ENCODE measurements around the gene MRPL44.
A peak's percentile ranks its signal among the peaks of the same experiment; 100 is the strongest.
"Not testable (repeated sequence)": the region's sequence is repeated elsewhere in the genome, so short reads cannot be mapped to it uniquely, and the experiment has no call there.

The MRPL44 gene

GRCh38 chr2:223972656-223973102 is 15.4 kb downstream of the MRPL44 start:
- no peak for DNase-seq

GRCh38 chr2:223973606-223974005 is 16.3 kb downstream of the MRPL44 start:
- no peak for DNase-seq

- no peak for DNase-seq
Measured at GRCh38 chr2:223976635-223977226, 19.5 kb downstream of the MRPL44 start.

- DNase-seq: no peak
Measured at GRCh38 chr2:223978451-223978850, 21.2 kb downstream of the MRPL44 start.

GRCh38 chr2:223979730-223980396 is 22.6 kb downstream of the MRPL44 start:
- no peak for DNase-seq

GRCh38 chr2:223980397-223980735 is 23.1 kb downstream of the MRPL44 start:
- DNase-seq: no peak

GRCh38 chr2:223980803-223981202 is 23.5 kb downstream of the MRPL44 start:
- DNase-seq: no peak

- no peak for DNase-seq
Measured at GRCh38 chr2:223981241-223981640, 24.0 kb downstream of the MRPL44 start.

- DNase-seq: no peak
Measured at GRCh38 chr2:223989206-223989855, 32.1 kb downstream of the MRPL44 start.

GRCh38 chr2:223989856-223990232 is 32.6 kb downstream of the MRPL44 start:
- DNase-seq: no peak

- DNase-seq: no peak
Measured at GRCh38 chr2:223991611-223992010, 34.3 kb downstream of the MRPL44 start.

GRCh38 chr2:223993634-223994232 is 36.5 kb downstream of the MRPL44 start:
- DNase-seq: peak; percentile 59 to 70

- DNase-seq: no peak
Measured at GRCh38 chr2:223994562-223995162, 37.4 kb downstream of the MRPL44 start.

GRCh38 chr2:223995569-223995968 is 38.3 kb downstream of the MRPL44 start:
- DNase-seq: no peak

- DNase-seq: no peak
Measured at GRCh38 chr2:223996391-223996790, 39.1 kb downstream of the MRPL44 start.

GRCh38 chr2:223997938-223998337 is 40.7 kb downstream of the MRPL44 start:
- DNase-seq: no peak

GRCh38 chr2:223998948-223999347 is 41.7 kb downstream of the MRPL44 start:
- DNase-seq: no peak

- no peak for DNase-seq
Measured at GRCh38 chr2:223999862-224000261, 42.6 kb downstream of the MRPL44 start.

GRCh38 chr2:224000662-224001061 is 43.4 kb downstream of the MRPL44 start:
- not testable (repeated sequence) for DNase-seq

GRCh38 chr2:224004105-224004695 is 46.9 kb downstream of the MRPL44 start:
- no peak for DNase-seq

- DNase-seq: no peak
Measured at GRCh38 chr2:224008702-224009261, 51.5 kb downstream of the MRPL44 start.

GRCh38 chr2:224009605-224010315 is 52.5 kb downstream of the MRPL44 start:
- DNase-seq: no peak
